Prostate gland (tissue), 2 donors: ENCODE results near the gene CFAP99. TPM values are rescaled to one million over a fixed set of nuclear protein-coding genes. Genes with fewer than 3 reads are reported as not detected.

Experiments
- DNase-seq: peaks from one replicate; pipeline ENCODE4 v3.0.0-alpha.2; 2019; ENCODE audit warnings: low spot score
- H3K27ac ChIP-seq, 2 donors: fragments of 200-600 bp; sonication (generic); 2 replicates each; pipeline ENCODE4 v1.5.1; 2017 to 2019
- H3K27me3 ChIP-seq: fragments of 200-600 bp; sonication (generic); replicated peaks from 2 replicates; pipeline ENCODE4 v1.5.1; 2019; ENCODE audit not compliant: insufficient read depth
- H3K36me3 ChIP-seq, 2 donors: fragments of 200-600 bp; sonication (generic); 1 replicate in 1 of 2; 2 replicates in 1 of 2; pipeline versions ENCODE4 v1.5.1 to v1.8.1; 2017 to 2019
- H3K4me1 ChIP-seq: fragments of 200-600 bp; sonication (generic); replicated peaks from 2 replicates; pipeline ENCODE4 v1.5.1; 2019
- H3K4me3 ChIP-seq, 2 donors: fragments of 200-600 bp; sonication (generic); 2 replicates each; pipeline ENCODE4 v1.5.1; 2017 to 2019
- H3K9me3 ChIP-seq: fragments of 200-600 bp; sonication (generic); 2 replicates; pipeline ENCODE4 v1.5.1; 2017
- CTCF ChIP-seq, 4 experiments: fragments of 200-600 bp in 2 of 4; fragments of 450-650 bp in 2 of 4; sonication (generic) in 2 of 4; IDR thresholded peaks; 1 replicate in 3 of 4; 2 replicates in 1 of 4; pipeline ENCODE4 v1.5.1; 2016 to 2019; ENCODE audit warnings: antibody characterized with exemption in 4 of 4, mild to moderate bottlenecking in 2 of 4, moderate library complexity in 2 of 4
- POLR2A ChIP-seq: fragments of 450-650 bp; IDR thresholded peaks from one replicate; pipeline ENCODE4 v1.6.1; 2016; ENCODE audit warnings: antibody characterized with exemption, mild to moderate bottlenecking
- POLR2AphosphoS5 ChIP-seq: sonication (generic); formaldehyde crosslinking; IDR thresholded peaks from one replicate; pipeline ENCODE4 v1.6.1; 2017; ENCODE audit warnings: antibody characterized with exemption
- WGBS: methylation state at CpG from one replicate; pipeline ENCODE4 v1.1.5; 2018; 5-methylcytosine and 5-hydroxymethylcytosine counted together
- intact Hi-C: fragments of 100-400 bp; cut with DNase I; formaldehyde crosslinking; loops from one replicate; pipeline ENCODE4 v1.14.2; 2022
- total RNA-seq, 2 donors: library from RNA; depleted of rRNA; stranded (reverse); fragments of >200 nt; gene quantifications; one replicate each; pipeline ENCODE4 v1.1.0, GENCODE V29; 2016

Gene CFAP99
- total RNA-seq, 2 donors from 2014 or later = 0.18 to 7.4 TPM

- Histone ChIP-seq H3K27me3 (no peaks in the 10 kb centered on the region), H3K36me3 (no peaks in the 10 kb centered on the region), H3K27ac (no peak overlapping the region), H3K9me3 (no peaks in the 10 kb centered on the region), H3K4me3 (no peak overlapping the region), H3K4me1 (no peaks in the 10 kb centered on the region)
- WGBS = 81% methylated on average over 7 of the region's 7 CpGs
- TF ChIP-seq POLR2AphosphoS5 (no peak), CTCF (IDR thresholded peaks at IDR 0.05) (no peak), POLR2A (no peak)
- intact Hi-C loops = no loop called here
- no peak for DNase-seq
These were observed 45.2 kb upstream of the CFAP99 start for GRCh38 chr4:2373532-2373931.

GRCh38 chr4:2375427-2375826, 43.3 kb upstream of the CFAP99 start:
- 66% methylated on average over 10 of the region's 10 CpGs for WGBS
- no peaks in the 10 kb centered on the region for H3K27me3 ChIP-seq
- H3K27ac ChIP-seq = no peak overlapping the region
- TF ChIP-seq CTCF (IDR thresholded peaks at IDR 0.05) = no peak
- TF ChIP-seq POLR2AphosphoS5 = no peak
- H3K4me1 ChIP-seq = no peaks in the 10 kb centered on the region
- no peaks in the 10 kb centered on the region for H3K36me3 ChIP-seq
- no peak for DNase-seq
- intact Hi-C loops = no loop called here
- H3K4me3 ChIP-seq = no peak overlapping the region
- H3K9me3 ChIP-seq = no peaks in the 10 kb centered on the region

GRCh38 chr4:2377241-2377640, 41.5 kb upstream of the CFAP99 start:
- Histone ChIP-seq H3K27ac (no peak overlapping the region), H3K27me3 (no peaks in the 10 kb centered on the region), H3K4me1 (no peaks in the 10 kb centered on the region), H3K4me3 (no peak overlapping the region), H3K9me3 (no peaks in the 10 kb centered on the region), H3K36me3 (no peaks in the 10 kb centered on the region)
- no peak for DNase-seq
- TF ChIP-seq CTCF (IDR thresholded peaks at IDR 0.05) (no peak), POLR2AphosphoS5 (no peak)
- intact Hi-C loops = no loop called here
- WGBS = 81% methylated on average over 14 of the region's 14 CpGs

- WGBS = 80% methylated on average over 5 of the region's 5 CpGs
- no peaks in the 10 kb centered on the region for H3K27me3 ChIP-seq
These were observed 40.4 kb upstream of the CFAP99 start for GRCh38 chr4:2378401-2378800.

More at GRCh38 chr4:2378401-2378800, 40.4 kb upstream of the CFAP99 start:
- no peaks in the 10 kb centered on the region for H3K9me3 ChIP-seq
- DNase-seq = no peak
- H3K36me3 ChIP-seq = no peaks in the 10 kb centered on the region
- no peak overlapping the region for H3K4me3 ChIP-seq
- TF ChIP-seq POLR2A (no peak), CTCF (IDR thresholded peaks at IDR 0.05) (no peak), POLR2AphosphoS5 (no peak)
- H3K27ac ChIP-seq = no peak overlapping the region
- no peaks in the 10 kb centered on the region for H3K4me1 ChIP-seq
- intact Hi-C loops = no loop called here
